AG10803 (cell line): ENCODE results near the gene AOC3.

ENCODE experiments used
- DNase-seq: peaks from one replicate; pipeline ENCODE4 v3.0.0; 2010; ENCODE audit warnings: low read depth
- H3K4me3 ChIP-seq: 2 replicates; pipeline ENCODE4 v1.5.1; 2011; ENCODE audit warnings: mild to moderate bottlenecking, low read length, control low read depth
- TF ChIP-seq, protein P1 (sequence below): conservative IDR thresholded peaks from 2 replicates; pipeline ENCODE4 v1.5.1; 2011; ENCODE audit warnings: mild to moderate bottlenecking, low read length, control low read depth, inconsistent platforms

The AOC3 gene

GRCh38 chr17:42832934-42833766 is 17.8 kb upstream of the AOC3 start, which contains the start of gene PSME3:
PSME3 (plus strand) TSS chr17:42833397; CDS start chr17:42833632, 235 bp downstream.
- TF ChIP-seq, protein P1, sequence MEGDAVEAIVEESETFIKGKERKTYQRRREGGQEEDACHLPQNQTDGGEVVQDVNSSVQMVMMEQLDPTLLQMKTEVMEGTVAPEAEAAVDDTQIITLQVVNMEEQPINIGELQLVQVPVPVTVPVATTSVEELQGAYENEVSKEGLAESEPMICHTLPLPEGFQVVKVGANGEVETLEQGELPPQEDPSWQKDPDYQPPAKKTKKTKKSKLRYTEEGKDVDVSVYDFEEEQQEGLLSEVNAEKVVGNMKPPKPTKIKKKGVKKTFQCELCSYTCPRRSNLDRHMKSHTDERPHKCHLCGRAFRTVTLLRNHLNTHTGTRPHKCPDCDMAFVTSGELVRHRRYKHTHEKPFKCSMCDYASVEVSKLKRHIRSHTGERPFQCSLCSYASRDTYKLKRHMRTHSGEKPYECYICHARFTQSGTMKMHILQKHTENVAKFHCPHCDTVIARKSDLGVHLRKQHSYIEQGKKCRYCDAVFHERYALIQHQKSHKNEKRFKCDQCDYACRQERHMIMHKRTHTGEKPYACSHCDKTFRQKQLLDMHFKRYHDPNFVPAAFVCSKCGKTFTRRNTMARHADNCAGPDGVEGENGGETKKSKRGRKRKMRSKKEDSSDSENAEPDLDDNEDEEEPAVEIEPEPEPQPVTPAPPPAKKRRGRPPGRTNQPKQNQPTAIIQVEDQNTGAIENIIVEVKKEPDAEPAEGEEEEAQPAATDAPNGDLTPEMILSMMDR: no peak
- H3K4me3 ChIP-seq: peak within 1 kb of the TSS; percentile 97
- peak; percentile 78 for DNase-seq

- no peak for DNase-seq
- H3K4me3 ChIP-seq: peak overlapping the region; percentile 97
- TF ChIP-seq, protein P1: no peak
These were observed 17.1 kb upstream of the AOC3 start for GRCh38 chr17:42833767-42834422.

GRCh38 chr17:42835732-42836131 is 15.3 kb upstream of the AOC3 start:
- H3K4me3 ChIP-seq: no peak overlapping the region
- no peak for DNase-seq
- TF ChIP-seq, protein P1: no peak

DNA sequence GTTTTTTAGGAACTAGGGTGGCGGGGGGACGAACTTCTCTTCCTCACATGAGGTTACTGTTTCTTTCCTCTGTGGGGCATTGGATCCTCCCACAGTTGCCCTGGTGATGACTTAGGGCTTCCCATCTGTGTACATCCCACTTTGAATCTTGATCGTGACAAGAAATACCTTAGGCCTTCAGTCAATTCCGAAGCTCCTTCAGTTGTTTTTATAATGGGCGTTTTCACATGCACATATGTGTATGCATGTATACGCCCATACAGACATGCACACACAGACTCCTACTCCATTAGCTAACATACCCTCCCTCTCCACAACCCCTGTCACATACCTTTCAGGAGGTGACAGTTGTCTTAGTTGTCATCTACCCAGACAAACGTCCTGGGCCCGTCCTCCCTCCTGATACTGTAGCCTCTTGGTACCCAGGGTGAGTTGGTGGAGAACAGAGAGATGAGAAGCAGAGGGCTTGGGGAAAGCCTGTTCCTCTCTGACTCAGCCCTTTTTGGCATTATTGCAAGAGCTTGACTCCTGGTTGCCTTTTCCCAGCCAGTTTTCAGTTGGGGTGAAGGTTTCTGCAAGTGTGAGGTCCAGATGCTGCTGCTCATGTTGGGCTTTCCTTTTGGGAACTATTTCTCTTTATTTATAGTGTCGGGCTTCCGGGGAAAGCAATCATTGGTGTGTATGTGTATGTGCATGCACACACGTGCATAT is 8.9 kb upstream of the AOC3 start:
- H3K4me3 ChIP-seq: no peak overlapping the region
- TF ChIP-seq, protein P1: no peak
- no peak for DNase-seq

GRCh38 chr17:42843358-42843934 is 7.6 kb upstream of the AOC3 start:
- no peak overlapping the region for H3K4me3 ChIP-seq
- peak; percentile 73 for DNase-seq
- TF ChIP-seq, protein P1: peak; percentile 100

- H3K4me3 ChIP-seq: no peak within 1 kb of the TSS
- TF ChIP-seq, protein P1: no peak
- DNase-seq: peak; percentile 44
These were observed 6.7 kb upstream of the AOC3 start, which contains the start of gene AOC2 for GRCh38 chr17:42844271-42844670. AOC2 (plus strand) TSS chr17:42844580; CDS start chr17:42844627, 47 bp downstream.
